Middle frontal gyrus (tissue), 1 donor: ENCODE results near the gene RIMKLA.

Experiments used
- DNase-seq: peaks from one replicate; pipeline ENCODE4 v3.0.0-alpha.2; 2015; ENCODE audit warnings: low spot score; ENCODE audit errors: extremely low spot score

The RIMKLA gene, protein sequence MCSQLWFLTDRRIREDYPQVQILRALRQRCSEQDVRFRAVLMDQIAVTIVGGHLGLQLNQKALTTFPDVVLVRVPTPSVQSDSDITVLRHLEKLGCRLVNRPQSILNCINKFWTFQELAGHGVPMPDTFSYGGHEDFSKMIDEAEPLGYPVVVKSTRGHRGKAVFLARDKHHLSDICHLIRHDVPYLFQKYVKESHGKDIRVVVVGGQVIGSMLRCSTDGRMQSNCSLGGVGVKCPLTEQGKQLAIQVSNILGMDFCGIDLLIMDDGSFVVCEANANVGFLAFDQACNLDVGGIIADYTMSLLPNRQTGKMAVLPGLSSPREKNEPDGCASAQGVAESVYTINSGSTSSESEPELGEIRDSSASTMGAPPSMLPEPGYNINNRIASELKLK

DNA sequence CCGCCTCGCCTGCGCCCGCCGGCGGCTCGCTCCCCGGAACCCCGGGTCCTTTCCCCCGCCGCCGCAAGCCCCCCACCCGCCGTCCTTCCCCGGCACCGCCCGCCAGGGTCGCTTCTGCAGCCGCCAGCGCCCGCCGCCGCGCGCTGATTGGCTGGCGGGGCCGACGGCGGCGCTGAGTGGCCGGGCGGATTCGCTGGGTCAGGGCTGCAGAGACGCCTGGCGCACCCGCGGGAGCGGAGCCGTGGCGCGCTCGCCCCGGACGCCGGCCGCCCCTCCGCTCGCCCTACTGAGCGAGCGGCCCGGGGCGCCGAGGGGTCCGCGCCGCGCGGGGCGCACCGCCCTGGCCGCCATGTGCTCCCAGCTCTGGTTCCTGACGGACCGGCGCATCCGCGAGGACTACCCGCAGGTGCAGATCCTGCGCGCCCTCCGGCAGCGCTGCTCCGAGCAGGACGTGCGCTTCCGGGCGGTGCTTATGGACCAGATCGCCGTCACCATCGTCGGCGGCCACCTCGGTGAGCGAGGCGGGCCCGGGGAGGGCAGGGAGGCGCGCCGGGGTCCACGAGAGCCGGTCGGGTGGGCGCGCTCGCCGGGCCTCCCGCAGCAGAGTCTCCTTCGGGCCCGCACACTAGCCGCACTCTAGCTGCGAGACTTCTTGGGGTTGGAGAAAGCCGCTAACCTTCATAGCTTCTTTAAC lies at the start of gene RIMKLA:
Gene RIMKLA, plus strand, starts transcription at position 207 of the 694 bp plus-strand sequence. Its CDS starts 143 bp downstream, at position 350.
- peak; percentile 50 for DNase-seq

DNA sequence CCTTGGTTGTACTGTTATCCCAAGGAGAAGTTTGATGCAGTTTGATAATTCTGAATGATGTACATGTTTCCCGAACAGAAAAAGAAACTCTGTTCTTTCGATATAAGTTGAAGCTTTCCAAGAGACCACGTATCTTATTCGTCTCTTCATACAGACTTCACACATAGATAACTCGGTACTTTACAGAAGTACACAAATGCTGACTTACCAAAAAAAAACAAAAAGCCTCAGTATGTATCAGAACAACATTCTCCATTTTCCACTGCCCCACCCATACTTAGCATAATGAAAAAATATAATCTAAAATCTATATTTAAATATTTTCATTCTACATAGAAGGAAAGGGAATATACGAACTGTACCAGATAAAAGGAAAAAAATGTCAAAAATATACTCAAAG lies 47.7 kb upstream of the RIMKLA start:
- no peak for DNase-seq

DNA sequence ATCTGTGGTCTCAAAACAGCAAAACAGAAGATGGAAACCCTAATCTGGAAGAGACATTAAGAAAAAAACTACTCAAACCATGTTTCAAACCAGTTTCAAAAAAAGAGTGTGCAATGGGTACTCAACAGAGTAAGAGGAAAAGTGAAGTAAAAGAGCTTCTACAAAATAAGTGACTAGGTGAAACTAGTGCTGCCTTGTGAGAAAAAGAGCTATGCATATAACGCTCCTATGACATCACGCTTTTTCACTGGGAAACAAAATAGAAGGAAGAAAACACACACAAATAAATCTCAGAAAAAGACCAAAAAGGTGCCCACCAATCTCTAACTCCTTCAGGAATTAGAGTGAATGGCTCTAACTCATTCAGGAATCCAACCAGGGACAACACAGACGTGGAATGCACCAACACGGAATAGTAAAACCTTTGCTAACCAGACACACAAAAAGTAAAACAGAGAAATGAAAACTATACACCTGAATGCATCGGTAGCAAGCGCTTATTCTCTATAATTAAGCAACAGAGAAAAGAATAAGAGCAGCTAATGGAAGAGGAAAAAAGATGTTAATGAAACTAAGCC lies 46.8 kb upstream of the RIMKLA start:
- no peak for DNase-seq

DNA sequence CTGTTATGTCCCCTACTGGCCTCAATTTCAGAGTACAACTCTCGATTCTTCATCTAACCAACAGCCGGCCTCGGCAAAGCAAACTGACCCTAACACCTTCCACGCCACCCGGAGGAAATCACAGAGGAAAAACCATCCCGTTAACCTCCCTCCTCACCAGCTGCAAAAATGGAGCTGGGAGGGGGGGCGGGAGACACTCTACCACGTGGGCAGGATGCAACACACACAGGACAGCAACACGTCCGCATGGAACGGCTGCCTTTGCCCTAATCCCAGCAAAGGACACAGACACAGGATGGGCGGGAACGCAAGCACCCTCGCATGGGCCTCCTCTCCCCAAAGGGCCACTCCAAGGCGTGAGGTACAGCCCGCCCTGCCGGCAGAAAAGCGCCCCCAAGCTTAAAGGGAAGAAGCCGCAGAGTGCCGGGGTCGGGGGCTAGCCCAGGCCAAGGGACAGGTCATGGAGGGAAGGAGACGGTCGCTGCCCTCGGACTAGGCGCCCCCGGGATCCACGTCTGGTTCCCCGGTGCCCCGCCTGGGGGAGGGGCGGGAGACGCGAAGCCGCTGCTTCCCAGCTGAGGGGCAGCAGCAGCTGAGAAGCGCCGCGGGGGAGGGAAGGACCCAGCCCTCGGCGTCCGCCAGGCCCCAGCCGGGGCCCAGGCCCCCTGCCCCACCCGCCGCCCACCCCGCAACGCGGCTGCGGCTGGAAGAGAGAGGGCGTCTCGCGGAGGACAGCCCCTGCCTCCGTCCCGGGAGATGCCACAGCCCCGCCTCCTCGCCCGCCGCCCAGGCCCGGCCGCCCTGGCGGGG lies 46.1 kb upstream of the RIMKLA start:
- peak; percentile 33 for DNase-seq

DNA sequence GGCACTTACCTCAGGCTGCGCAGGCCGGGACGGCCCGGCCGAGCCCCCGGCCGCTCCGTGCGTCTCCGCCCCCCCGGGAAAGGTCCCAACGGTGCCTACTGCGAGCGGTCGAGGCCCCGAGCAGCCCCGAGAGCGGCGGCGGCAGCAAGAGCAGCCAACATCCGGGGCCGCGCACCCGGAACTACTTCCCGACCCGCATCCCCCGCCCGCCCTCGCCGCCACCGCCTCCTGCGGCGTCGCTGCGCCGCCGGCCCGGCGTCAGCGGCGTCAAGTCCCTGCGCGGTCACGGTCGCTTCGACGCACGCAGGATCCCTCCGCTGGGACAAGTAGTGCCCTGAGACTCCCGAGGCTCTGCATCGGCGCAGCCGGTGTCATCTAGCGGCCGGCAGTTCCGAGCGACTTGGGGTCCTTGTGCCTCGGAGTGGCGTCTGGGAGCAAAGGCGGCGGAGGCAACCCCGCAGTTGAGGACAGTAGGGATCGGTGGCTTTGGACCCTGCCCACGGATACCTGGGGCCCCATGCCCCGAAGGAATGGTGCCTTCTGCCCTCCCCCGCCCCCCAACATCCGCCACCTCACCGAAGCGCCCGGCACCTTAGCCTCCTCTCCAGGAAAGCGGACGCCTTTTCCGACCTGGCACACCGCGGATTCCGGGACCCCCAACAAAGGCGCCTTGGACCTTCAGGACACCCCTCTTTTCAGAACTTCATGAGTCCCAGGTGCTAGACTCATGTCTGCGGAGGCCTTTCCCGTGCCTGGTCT lies 45.4 kb upstream of the RIMKLA start, which contains the start of gene FOXJ3:
Gene FOXJ3, minus strand, starts transcription at position 186 of the 759 bp plus-strand sequence. CDS start 24,142 bp downstream, outside the sequence.
- DNase-seq = peak; percentile 90

DNA sequence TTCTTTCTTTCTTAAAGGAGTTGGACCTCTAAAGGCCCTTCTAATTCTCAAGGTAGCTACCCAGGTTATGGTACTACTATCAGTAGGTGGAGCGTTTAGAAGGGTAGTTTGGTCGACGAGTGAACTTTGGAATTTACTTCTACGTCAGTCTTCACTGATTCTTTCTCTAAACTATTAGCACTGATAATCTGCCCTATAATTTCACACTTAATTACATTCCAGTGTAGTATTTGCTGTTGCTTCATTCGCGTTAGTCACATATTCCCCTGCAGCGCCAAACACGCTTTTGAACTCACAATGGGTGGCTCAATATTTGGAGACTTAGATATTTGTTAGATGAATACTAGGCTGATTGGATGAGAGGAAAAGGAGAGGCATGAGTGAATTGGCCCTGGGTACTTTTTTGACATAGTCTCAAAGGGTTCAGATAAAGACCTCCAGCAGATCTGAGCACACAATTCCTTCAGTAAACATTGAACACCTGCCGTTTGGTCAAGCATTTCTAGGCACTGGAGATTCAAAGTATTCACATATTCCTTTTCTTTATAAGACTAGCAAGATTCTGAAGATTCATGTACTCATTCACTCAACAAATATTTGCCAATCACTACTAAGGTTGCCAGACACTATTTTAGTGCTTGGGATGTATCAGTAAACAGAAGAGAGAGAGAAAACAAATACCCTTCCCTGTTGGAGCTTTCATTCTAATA lies 44.6 kb upstream of the RIMKLA start:
- DNase-seq = no peak

DNA sequence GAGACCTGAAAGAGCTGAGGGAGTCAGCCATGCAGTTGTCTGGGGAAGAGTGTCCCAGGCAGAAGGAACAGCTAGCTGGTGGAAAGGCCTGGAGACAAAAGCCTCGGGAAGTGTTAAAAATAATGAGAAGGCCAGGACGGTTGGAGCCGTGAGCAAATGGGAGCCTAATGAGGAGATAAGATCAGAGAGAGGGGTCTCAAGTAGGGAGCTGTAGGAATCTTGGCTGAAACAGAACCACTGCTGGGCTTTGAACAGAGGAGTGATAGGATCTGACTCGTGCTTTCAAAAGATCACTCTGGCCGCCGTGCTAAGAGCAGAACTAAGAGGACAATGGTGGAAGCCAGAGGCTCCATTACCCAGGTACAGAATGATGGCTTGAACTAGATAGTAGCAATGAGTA lies 43.6 kb upstream of the RIMKLA start:
- DNase-seq = no peak

DNA sequence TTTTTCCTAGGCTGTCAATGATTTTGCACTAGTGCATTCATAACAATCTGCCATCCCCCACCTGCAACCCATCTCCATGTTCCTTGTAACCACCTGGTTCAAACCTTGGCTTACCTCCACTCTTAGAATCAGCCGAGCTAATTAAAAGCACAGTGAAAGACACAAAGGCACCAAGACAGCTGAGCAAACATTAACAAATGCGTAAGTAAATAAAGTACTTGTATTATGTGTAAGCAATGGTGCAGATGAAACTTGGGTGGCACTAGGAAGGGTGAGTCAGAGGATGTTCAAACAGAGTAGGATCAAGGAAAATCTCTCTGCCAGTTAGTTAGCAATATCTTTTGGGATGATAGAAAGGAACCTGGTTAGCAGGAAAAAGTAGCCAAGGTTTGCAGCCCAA lies 40.5 kb upstream of the RIMKLA start:
- no peak for DNase-seq

DNA sequence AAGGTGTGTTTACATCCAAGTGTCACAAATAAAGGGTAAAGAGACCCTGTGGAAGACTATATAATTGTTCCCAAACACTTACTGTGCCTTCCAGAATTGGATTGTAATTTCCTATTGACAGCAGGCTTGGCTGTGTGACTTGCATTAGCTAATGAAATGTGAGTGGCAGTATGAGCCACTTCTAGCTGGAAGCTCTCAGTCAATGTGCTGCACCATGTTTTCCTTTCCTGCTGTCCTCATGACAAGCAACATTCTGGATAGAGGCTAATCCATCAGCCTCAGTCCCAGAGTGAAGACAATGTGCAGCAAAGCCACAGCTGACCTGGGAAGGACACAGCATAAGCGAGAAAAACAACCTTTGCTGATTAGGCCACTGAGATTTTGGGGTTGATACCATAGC lies 39.7 kb upstream of the RIMKLA start:
- no peak for DNase-seq

DNA sequence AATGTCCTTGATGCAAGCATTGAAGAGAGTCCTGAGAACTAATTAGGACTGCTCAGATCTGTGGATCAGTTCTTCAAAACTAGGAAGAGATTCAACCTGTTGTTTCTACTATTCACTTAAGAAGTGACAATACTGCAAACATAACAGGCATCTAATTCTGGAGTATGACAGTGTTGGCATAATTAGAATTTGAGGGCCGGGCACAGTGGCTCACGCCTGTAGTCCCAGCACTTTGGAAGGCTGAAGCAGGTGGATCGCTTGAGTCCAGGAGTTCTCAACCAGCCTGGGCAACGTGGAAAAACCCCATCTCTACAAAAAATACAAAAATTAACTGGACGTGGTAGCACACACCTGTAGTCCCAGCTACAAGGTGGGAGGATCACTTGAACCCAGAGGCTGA lies 37.5 kb upstream of the RIMKLA start:
- no peak for DNase-seq

DNA sequence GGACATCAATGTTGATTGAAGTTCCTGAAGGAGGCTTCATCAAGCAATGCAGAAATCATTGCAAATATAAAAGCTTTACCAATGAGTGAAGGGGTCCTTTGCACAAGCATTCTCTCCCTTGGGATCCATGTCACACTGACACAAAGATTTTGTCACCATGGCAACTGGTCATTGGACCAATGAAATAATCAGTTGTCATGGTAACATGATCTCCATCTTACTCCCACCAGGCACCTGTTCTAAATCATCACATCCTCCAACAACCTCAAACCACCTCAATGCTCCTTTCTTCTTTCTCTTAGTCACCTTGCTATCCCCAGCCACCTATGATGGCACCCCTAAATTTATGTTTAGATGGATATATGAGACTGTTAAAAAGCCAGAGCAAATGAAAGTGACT lies 32.1 kb upstream of the RIMKLA start:
- no peak for DNase-seq

DNA sequence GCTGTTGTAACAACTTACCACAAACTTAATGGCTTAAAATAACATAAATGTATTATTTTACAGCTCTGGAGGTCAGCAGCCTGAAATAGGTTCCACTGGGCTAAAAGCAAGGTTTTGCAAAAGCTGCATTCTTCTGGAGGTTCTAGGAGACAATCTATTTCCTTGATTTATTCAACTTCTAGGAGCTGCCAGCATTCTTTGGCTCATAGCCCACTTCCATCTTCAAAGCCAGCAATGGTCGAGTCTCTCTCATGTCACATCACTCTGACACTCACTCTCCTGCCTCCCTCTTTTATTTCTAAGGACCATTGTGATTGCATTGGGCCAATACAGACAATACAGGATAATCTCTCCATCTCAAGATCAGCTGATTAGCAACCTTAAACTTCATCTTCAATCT lies 30.5 kb upstream of the RIMKLA start:
- DNase-seq = no peak

DNA sequence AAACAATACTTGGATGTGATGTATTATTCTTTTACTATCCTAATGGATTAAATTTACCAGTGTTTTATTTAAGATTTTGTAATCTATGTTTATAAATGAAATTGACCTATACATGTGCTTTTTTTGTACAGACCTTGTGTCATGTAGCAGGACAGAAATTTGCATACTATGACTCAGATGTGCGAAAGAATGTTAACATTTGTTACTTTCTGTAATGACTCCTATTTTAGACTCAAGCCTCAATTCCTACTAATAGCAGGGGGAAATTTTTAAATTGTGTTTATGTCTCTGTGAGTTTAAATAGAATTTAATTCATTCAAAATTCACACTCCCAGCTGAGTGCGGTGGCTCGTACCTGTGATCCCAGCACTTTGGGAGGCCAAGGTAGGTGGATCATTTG lies 21.8 kb upstream of the RIMKLA start:
- no peak for DNase-seq

DNA sequence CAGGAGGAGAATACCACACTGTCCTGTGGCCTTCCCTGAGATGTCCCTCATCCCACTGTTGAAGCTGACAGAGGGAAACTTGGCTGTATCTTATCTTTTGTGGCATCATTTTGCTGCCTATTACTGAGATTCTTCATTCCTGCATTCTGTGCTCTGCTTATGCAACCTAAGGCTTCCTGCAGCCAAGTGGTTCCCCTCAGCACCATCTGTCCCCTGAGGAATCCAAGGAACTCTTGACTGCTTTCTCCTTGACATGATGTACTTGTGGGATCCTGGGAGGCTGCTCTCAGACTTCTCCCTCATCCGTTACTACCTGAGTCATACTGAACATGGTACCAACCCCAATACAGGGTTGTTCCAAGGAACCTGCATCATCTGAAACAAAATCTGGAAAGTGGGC lies 21.1 kb upstream of the RIMKLA start:
- DNase-seq = no peak

DNA sequence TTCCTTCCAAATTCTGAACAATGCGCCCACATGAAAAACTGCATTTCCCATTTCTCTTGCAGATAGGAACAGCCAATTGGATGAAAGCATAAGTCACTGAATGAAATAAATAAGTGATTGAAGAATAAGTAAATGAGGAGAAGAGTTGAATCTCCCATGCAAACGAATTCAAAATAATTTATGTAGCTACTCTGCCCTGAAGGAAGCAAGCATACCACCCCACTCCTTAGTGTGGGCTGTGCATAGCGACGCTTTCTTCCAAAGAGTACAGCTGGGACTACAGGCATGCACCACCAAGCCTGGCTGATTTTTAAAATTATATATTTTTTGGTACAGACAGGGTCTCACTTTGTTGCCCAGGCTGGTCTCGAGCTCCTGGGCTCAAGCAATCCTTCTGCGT lies 16.5 kb upstream of the RIMKLA start:
- no peak for DNase-seq

DNA sequence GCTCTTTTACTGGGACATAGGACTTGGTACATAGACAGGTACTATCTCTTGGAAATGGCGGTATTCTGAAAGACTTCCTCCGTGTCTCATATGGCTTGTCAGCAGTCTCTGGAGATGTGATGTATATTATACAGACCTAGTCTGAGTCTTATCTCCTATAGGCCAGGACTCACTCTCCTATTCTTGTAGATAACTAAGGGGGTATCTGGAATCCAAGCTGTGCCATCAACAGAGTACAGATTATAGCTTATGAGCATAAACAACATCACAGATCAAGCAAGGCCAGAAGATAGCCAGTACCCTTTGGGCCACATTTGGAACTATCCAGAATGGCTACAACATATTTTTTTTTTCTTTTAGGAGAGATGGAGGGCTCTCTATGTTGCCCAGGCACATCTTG lies 16.1 kb upstream of the RIMKLA start:
- DNase-seq = no peak

DNA sequence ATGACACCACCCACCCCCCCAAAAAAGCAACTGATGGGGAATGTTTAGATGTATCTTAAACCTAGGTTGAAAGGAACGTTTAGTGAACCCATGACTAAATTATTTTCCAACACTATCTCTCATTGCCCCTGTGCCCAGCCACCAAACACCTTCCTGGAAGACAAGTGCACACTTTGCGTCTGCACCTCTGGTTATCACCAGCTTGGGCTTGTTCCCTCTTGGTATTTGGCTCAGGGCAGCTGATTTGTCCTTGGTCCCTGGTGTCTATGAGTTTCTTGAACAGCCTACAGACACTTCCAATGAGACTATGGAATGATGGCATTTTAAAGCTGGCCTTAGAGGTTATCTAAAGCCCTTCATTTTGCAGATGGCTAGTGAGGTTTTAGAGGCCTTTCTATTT lies 15.5 kb upstream of the RIMKLA start:
- no peak for DNase-seq

DNA sequence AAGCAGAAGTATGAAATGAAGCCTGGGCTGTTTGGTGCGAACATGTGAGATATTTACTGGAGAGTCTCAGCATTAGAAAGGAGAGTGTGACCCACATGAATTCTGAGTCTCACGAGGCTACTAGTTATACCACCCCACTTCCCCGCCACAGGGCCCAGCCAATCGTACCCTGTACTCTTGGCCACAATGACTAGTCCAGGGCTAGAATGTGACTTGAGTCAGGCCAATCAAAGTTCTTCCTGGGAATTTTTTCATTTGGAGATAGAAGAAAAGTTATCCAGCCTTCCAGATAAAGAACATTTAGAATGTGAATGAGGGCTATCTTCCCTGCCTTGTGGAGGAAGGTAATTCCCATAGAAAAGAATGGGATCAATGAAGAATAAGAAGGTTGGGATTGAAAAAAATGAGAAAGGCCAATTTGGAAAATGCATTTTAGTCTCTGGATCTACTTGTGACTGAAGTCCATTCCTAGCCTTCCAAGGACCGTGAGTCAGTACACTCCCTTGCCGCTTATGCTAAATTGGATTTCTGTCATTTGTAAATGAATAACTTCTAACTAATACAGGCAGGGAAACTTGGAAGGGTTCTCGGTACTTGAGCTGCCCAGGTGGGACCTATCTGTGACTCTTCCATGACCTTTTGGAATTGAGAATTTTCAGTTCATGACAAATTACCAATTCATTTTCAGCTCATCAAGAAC lies 12.3 kb upstream of the RIMKLA start:
- no peak for DNase-seq

DNA sequence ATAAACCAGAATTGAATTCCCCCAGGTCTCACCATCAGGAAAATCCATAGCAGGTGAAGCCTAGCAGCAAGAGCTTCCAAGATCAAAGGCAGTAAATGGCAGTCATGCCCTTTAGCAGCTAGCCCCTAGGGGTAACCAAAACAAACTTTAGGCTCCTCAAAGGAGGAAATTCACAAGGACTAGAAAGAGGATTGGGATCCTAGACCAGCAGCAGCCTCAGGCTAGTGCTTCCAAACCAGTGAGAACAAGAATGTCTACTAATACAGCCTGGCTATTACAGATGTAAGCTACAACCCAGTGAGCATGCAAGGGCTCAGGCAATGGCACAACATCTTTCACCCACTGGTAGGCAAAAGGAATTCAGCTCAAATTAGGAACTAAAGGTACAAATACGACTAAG lies 11.1 kb upstream of the RIMKLA start:
- DNase-seq = no peak
